GM12878 (cell line): ENCODE data around the gene ICE1.
"Not testable (repeated sequence)": the region's sequence is repeated elsewhere in the genome, so short reads cannot be mapped to it uniquely, and the experiment has no call there.

Experiments
- POLR2A ChIP-seq: IDR thresholded peaks from 2 replicates; pipeline ENCODE4 v1.6.1; 2011; ENCODE audit warnings: low read depth, mild to moderate bottlenecking, low read length
- POLR2AphosphoS5 ChIP-seq: IDR thresholded peaks from 2 replicates; pipeline ENCODE4 v1.6.1; 2011; ENCODE audit warnings: mild to moderate bottlenecking, low read length, inconsistent platforms
- STAT1 ChIP-seq: fragments of 450-650 bp; conservative IDR thresholded peaks from 2 replicates; pipeline ENCODE4 v1.6.1; 2014; ENCODE audit warnings: antibody characterized with exemption, mild to moderate bottlenecking

DNA sequence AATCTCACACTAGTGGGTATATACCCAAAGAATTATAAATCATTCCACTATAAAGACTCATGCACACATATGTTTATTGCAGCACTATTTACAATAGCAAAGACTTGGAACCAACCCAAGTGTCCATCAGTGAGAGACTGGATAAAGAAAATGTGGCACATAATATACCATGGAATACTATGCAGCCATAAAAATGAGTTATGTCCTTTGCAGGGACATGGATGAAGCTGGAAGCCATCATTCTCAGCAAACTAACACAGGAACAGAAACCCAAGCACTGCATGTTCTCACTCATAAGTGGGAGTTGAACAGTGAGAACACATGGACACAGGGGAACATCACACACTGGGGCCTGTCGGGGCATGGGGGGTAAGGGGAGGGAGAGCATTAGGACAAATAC is 57.1 kb downstream of the ICE1 start:
- not testable (repeated sequence) for TF ChIP-seq STAT1, POLR2AphosphoS5, POLR2A
